Kidney epithelial cell (primary cell): ENCODE measurements around the gene CAMTA1. TPM values are rescaled to one million over a fixed set of nuclear protein-coding genes. Genes with fewer than 3 reads are reported as not detected.

Source experiments
- DNase-seq: peaks from one replicate; pipeline ENCODE4 v3.0.0-alpha.2; 2010; ENCODE audit warnings: low read depth
- H3K27me3 ChIP-seq: 2 replicates; pipeline ENCODE4 v1.6.0; 2011; ENCODE audit warnings: low read length; ENCODE audit not compliant: control insufficient read depth, insufficient read depth
- H3K36me3 ChIP-seq: 2 replicates; pipeline ENCODE4 v1.5.1; 2011; ENCODE audit warnings: low read length; ENCODE audit not compliant: control insufficient read depth, insufficient read depth
- H3K4me3 ChIP-seq: 2 replicates; pipeline ENCODE4 v1.5.1; 2011; ENCODE audit warnings: low read depth, mild to moderate bottlenecking, control low read depth, low read length
- CTCF ChIP-seq: IDR thresholded peaks from 2 replicates; pipeline ENCODE4 v1.5.1; 2011; ENCODE audit warnings: mild to moderate bottlenecking, moderate library complexity, low read length, control low read depth, inconsistent platforms; ENCODE audit not compliant: insufficient read depth, poor library complexity, severe bottlenecking
- total RNA-seq: library from RNA; depleted of rRNA; stranded (reverse); fragments of >200 nt; gene quantifications from 2 replicates; pipeline ENCODE4 v1.2.3, GENCODE V29; 2015

Gene CAMTA1
- total RNA-seq, 1 donor from 2014 or later, result 76.5 TPM

GRCh38 chr1:7456722-7457082 lies 671.4 kb downstream of the CAMTA1 start:
- peaks cover 5% of the 10 kb centered on the region for H3K27me3 ChIP-seq
- TF ChIP-seq CTCF, result no peak
- no peak overlapping the region for H3K4me3 ChIP-seq
- H3K36me3 ChIP-seq, result no peaks in the 10 kb centered on the region
- DNase-seq, result no peak

GRCh38 chr1:7457811-7458210 lies 672.6 kb downstream of the CAMTA1 start:
- DNase-seq, result no peak
- Histone ChIP-seq H3K4me3 (no peak overlapping the region), H3K27me3 (peaks cover 5% of the 10 kb centered on the region), H3K36me3 (no peaks in the 10 kb centered on the region)
- no peak for TF ChIP-seq CTCF

GRCh38 chr1:7458946-7459345 lies 673.7 kb downstream of the CAMTA1 start:
- TF ChIP-seq CTCF, result no peak
- H3K4me3 ChIP-seq, result no peak overlapping the region
- no peak for DNase-seq
- peaks cover 5% of the 10 kb centered on the region for H3K27me3 ChIP-seq
- H3K36me3 ChIP-seq, result no peaks in the 10 kb centered on the region

- Histone ChIP-seq H3K4me3 (no peak overlapping the region), H3K36me3 (no peaks in the 10 kb centered on the region), H3K27me3 (peaks cover 5% of the 10 kb centered on the region)
- no peak for TF ChIP-seq CTCF
- DNase-seq, result no peak
These were observed 674.7 kb downstream of the CAMTA1 start for GRCh38 chr1:7459914-7460313.

- peaks cover 5% of the 10 kb centered on the region for H3K27me3 ChIP-seq
- H3K4me3 ChIP-seq, result no peak overlapping the region
- DNase-seq, result no peak
- TF ChIP-seq CTCF, result no peak
- no peaks in the 10 kb centered on the region for H3K36me3 ChIP-seq
These were observed 675.6 kb downstream of the CAMTA1 start for GRCh38 chr1:7460807-7461206.

- no peak for TF ChIP-seq CTCF
- Histone ChIP-seq H3K27me3 (peaks cover 5% of the 10 kb centered on the region), H3K4me3 (no peak overlapping the region), H3K36me3 (no peaks in the 10 kb centered on the region)
- DNase-seq, result no peak
These were observed 677.4 kb downstream of the CAMTA1 start for GRCh38 chr1:7462617-7463016.
